Neural progenitor cell (in vitro differentiated cells): ENCODE data around the gene ZNF502. TPM values are rescaled to one million over a fixed set of nuclear protein-coding genes. Genes with fewer than 3 reads are reported as not detected.

ENCODE experiments used
- DNase-seq: peaks from one replicate; pipeline ENCODE4 v3.0.0-alpha.2; 2016; ENCODE audit warnings: low spot score
- H2AFZ ChIP-seq: fragments of 200-600 bp; sonication (generic); replicated peaks from 2 replicates; pipeline ENCODE4 v1.6.1; 2016; ENCODE audit warnings: antibody characterized with exemption
- H3F3A ChIP-seq: fragments of 200-600 bp; sonication (generic); 2 replicates; pipeline ENCODE4 v1.6.1; 2016; ENCODE audit warnings: antibody characterized with exemption, low read depth
- H3K27ac ChIP-seq: fragments of 200-600 bp; sonication (generic); 2 replicates; pipeline ENCODE4 v1.5.1; 2016; ENCODE audit warnings: mild to moderate bottlenecking
- H3K27me3 ChIP-seq: fragments of 200-600 bp; sonication (generic); 2 replicates; pipeline ENCODE4 v1.6.1; 2016; ENCODE audit warnings: mild to moderate bottlenecking, moderate library complexity
- H3K36me3 ChIP-seq: fragments of 200-600 bp; sonication (generic); 2 replicates; pipeline ENCODE4 v1.5.1; 2016
- H3K4me1 ChIP-seq: fragments of 200-600 bp; sonication (generic); 2 replicates; pipeline ENCODE4 v1.6.1; 2016; ENCODE audit warnings: mixed run types
- H3K4me2 ChIP-seq: fragments of 200-600 bp; sonication (generic); 2 replicates; pipeline ENCODE4 v1.6.1; 2016
- H3K4me3 ChIP-seq: fragments of 200-600 bp; sonication (generic); 2 replicates; pipeline ENCODE4 v1.5.1; 2016
- H3K79me2 ChIP-seq: fragments of 200-600 bp; sonication (generic); 2 replicates; pipeline ENCODE4 v1.6.1; 2016; ENCODE audit warnings: low read depth
- H3K9ac ChIP-seq: fragments of 200-600 bp; sonication (generic); 2 replicates; pipeline ENCODE4 v1.6.1; 2016
- H3K9me3 ChIP-seq: fragments of 200-600 bp; sonication (generic); 2 replicates; pipeline ENCODE4 v1.5.1; 2016; ENCODE audit warnings: low read depth
- H4K20me1 ChIP-seq: fragments of 200-600 bp; sonication (generic); 2 replicates; pipeline ENCODE4 v1.6.1; 2016; ENCODE audit warnings: low read depth
- H3K27ac Mint-ChIP-seq: 3 replicates; pipeline ENCODE4 v1.8.0; 2021; ENCODE audit warnings: mixed read lengths
- H3K27me3 Mint-ChIP-seq: 2 replicates; pipeline ENCODE4 v1.8.0; 2022; ENCODE audit warnings: low read depth, mild to moderate bottlenecking, inconsistent platforms, moderate library complexity, mixed read lengths; ENCODE audit not compliant: insufficient read depth
- H3K36me3 Mint-ChIP-seq: 3 replicates; pipeline ENCODE4 v1.8.0; 2021; ENCODE audit warnings: mixed read lengths
- H3K4me1 Mint-ChIP-seq: 3 replicates; pipeline ENCODE4 v1.8.0; 2021; ENCODE audit warnings: mixed read lengths
- H3K4me3 Mint-ChIP-seq: 3 replicates; pipeline ENCODE4 v1.8.0; 2021; ENCODE audit warnings: mild to moderate bottlenecking, moderate library complexity, mixed read lengths
- H3K9me3 Mint-ChIP-seq: 3 replicates; pipeline ENCODE4 v1.8.0; 2020; ENCODE audit warnings: mixed read lengths
- EZH2 ChIP-seq: fragments of 200-600 bp; sonication (generic); IDR thresholded peaks from 2 replicates; pipeline ENCODE4 v1.6.1; 2017; ENCODE audit warnings: antibody characterized with exemption, mild to moderate bottlenecking, moderate library complexity
- EZH2phosphoT487 ChIP-seq: fragments of 200-600 bp; sonication (generic); IDR thresholded peaks from 2 replicates; pipeline ENCODE4 v1.6.1; 2017; ENCODE audit warnings: antibody characterized with exemption
- total RNA-seq: library from RNA; depleted of rRNA; stranded (reverse); fragments of >200 nt; gene quantifications from 2 replicates; pipeline ENCODE4 v1.2.3, GENCODE V29; 2015; ENCODE audit warnings: low replicate concordance
- TF ChIP-seq, protein P1 (sequence below): fragments of 200-600 bp; sonication (generic); IDR thresholded peaks from 2 replicates; pipeline ENCODE4 v1.5.1; 2017; ENCODE audit warnings: antibody characterized with exemption, mild to moderate bottlenecking

The ZNF502 gene
- total RNA-seq, 1 donor from 2014 or later = 3.6 TPM

DNA sequence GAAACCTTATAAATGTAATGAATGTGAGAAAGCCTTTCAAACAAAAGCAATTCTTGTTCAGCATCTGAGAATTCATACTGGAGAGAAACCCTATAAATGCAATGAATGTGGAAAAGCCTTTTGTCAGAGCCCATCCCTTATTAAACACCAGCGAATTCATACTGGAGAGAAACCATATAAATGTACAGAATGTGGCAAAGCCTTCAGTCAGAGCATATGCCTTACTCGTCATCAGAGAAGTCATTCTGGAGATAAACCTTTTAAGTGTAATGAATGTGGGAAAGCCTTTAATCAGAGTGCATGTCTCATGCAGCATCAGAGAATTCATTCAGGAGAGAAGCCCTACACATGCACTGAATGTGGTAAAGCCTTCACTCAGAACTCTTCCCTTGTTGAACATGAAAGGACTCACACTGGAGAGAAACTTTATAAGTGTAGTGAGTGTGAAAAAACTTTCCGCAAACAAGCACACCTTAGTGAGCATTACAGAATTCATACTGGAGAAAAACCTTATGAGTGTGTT, 22.2 kb downstream of the ZNF502 start:
- no peak overlapping the region for H3K27ac Mint-ChIP-seq
- no peak overlapping the region for H3K27ac ChIP-seq
- no peak overlapping the region for H3K9ac ChIP-seq
- H3F3A ChIP-seq = no peaks in the 10 kb centered on the region
- no peak overlapping the region for H3K4me2 ChIP-seq
- H4K20me1 ChIP-seq = no peaks in the 10 kb centered on the region
- no peaks in the 10 kb centered on the region for H3K4me1 ChIP-seq
- peaks cover 49% of the 10 kb centered on the region for H3K36me3 ChIP-seq
- no peak for DNase-seq
- H3K4me3 Mint-ChIP-seq = no peak overlapping the region
- no peak overlapping the region for H2AFZ ChIP-seq
- no peak overlapping the region for H3K4me3 ChIP-seq
- no peaks in the 10 kb centered on the region for H3K27me3 Mint-ChIP-seq
- no peaks in the 10 kb centered on the region for H3K4me1 Mint-ChIP-seq
- peaks cover 55% of the 10 kb centered on the region for H3K9me3 ChIP-seq
- H3K79me2 ChIP-seq = peaks cover 4% of the 10 kb centered on the region
- no peaks in the 10 kb centered on the region for H3K27me3 ChIP-seq
- TF ChIP-seq, protein P1, sequence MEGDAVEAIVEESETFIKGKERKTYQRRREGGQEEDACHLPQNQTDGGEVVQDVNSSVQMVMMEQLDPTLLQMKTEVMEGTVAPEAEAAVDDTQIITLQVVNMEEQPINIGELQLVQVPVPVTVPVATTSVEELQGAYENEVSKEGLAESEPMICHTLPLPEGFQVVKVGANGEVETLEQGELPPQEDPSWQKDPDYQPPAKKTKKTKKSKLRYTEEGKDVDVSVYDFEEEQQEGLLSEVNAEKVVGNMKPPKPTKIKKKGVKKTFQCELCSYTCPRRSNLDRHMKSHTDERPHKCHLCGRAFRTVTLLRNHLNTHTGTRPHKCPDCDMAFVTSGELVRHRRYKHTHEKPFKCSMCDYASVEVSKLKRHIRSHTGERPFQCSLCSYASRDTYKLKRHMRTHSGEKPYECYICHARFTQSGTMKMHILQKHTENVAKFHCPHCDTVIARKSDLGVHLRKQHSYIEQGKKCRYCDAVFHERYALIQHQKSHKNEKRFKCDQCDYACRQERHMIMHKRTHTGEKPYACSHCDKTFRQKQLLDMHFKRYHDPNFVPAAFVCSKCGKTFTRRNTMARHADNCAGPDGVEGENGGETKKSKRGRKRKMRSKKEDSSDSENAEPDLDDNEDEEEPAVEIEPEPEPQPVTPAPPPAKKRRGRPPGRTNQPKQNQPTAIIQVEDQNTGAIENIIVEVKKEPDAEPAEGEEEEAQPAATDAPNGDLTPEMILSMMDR = no peak
- TF ChIP-seq EZH2phosphoT487 = no peak
- no peak for TF ChIP-seq EZH2
- H3K36me3 Mint-ChIP-seq = peaks cover 6% of the 10 kb centered on the region
- H3K9me3 Mint-ChIP-seq = peaks cover 65% of the 10 kb centered on the region

DNA sequence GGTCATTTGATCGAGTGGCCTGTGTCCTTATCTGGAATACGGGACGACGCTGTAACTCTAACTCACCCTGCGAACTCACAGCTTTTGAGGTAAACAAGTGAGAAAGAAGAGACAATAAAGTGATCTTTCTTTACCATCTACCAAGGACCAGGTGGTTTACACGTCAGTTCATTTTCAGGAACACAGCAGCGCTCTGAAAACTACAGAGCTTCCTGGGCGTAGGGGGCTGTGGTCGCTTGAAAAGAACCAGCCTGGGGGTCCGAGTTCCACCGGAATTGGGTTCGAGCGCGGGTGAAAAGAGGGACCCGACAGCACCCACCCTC, 48.6 kb downstream of the ZNF502 start:
- H4K20me1 ChIP-seq = no peaks in the 10 kb centered on the region
- peak; percentile 9 for DNase-seq

DNA sequence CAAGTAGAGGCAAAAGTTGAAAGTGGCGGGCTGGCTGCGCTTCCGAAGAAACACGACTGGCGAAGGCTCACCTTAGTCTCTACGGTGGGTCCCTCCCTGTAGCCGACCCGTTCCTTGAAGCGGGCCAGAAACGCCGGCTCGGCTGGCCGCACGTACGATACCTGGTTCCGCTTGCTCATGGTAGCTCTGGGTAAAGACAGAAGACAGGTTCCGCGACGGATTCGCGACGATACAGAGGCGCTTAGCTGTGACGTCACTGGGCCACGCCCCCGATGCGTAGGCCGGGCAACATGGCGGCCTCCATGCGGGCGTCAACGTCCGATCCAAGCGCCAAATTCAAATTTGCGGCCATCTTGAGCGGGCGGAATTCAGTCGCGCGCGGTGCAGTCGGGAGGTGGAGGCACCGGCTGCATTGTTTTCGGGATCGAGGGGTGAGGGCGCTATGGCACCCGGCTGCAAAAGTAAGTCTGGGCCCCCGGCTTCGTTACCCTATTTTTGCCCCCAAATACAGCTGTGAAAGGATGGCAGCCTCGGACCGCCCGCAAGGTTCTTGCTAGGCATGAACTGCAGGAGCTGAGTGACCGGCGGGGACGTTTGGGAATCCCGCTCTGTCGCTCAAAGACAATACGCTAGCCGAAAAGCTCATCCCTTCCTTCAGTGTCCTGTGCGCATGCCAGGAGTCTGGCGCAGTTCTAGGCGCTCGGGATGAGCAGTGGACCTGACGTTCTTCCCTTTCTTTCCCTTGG, 49.1 kb downstream of the ZNF502 start, which contains the start of the genes KIAA1143 and KIF15:
KIAA1143 (minus strand) TSS at position 196 of the 746 bp plus-strand sequence; CDS start at position 179, 17 bp downstream.
KIF15 (plus strand) TSS at position 371 of the 746 bp plus-strand sequence; CDS start at position 443, 72 bp downstream.
- no peak for TF ChIP-seq EZH2phosphoT487
- TF ChIP-seq, protein P1 = peak; percentile 25
- H3K36me3 Mint-ChIP-seq = peaks cover 64% of the 10 kb centered on the region
- peak within 1 kb of the TSS; percentile 94 for H3K27ac ChIP-seq
- DNase-seq = peak; percentile 99
- H3K9ac ChIP-seq = peak within 1 kb of the TSS; percentile 82
- peak within 1 kb of the TSS; percentile 93 for H3K4me3 Mint-ChIP-seq
- H4K20me1 ChIP-seq = no peaks in the 10 kb centered on the region
- peak within 1 kb of the TSS; percentile 95 for H3K4me3 ChIP-seq
- H3K4me2 ChIP-seq = peak within 1 kb of the TSS; percentile 94
- peaks cover 30% of the 10 kb centered on the region for H3K36me3 ChIP-seq
- H3F3A ChIP-seq = peaks cover 10% of the 10 kb centered on the region
- peaks cover 95% of the 10 kb centered on the region for H3K79me2 ChIP-seq
- peaks cover 8% of the 10 kb centered on the region for H3K4me1 Mint-ChIP-seq
- H3K4me1 ChIP-seq = no peaks in the 10 kb centered on the region
- H3K27me3 ChIP-seq = no peaks in the 10 kb centered on the region
- H3K9me3 Mint-ChIP-seq = peaks cover 57% of the 10 kb centered on the region
- peak within 1 kb of the TSS; percentile 87 for H2AFZ ChIP-seq
- peaks cover 7% of the 10 kb centered on the region for H3K9me3 ChIP-seq
- H3K27ac Mint-ChIP-seq = peak within 1 kb of the TSS; percentile 74
- peaks cover 12% of the 10 kb centered on the region for H3K27me3 Mint-ChIP-seq

More for the DNA sequence above, 48.6 kb downstream of the ZNF502 start:
- peaks cover 8% of the 10 kb centered on the region for H3K4me1 Mint-ChIP-seq
- Histone ChIP-seq H3K4me2 (peak overlapping the region; percentile 94), H3K9me3 (peaks cover 7% of the 10 kb centered on the region), H3K79me2 (peaks cover 95% of the 10 kb centered on the region), H3K9ac (peak overlapping the region; percentile 82), H2AFZ (peak overlapping the region; percentile 70), H3K36me3 (peaks cover 31% of the 10 kb centered on the region), H3K4me3 (peak overlapping the region; percentile 95), H3F3A (peaks cover 10% of the 10 kb centered on the region), H3K27ac (peak overlapping the region; percentile 10), H3K27me3 (no peaks in the 10 kb centered on the region), H3K4me1 (no peaks in the 10 kb centered on the region)
- H3K27me3 Mint-ChIP-seq = peaks cover 12% of the 10 kb centered on the region
- peak overlapping the region; percentile 74 for H3K27ac Mint-ChIP-seq
- peak overlapping the region; percentile 93 for H3K4me3 Mint-ChIP-seq
- no peak for TF ChIP-seq EZH2
- TF ChIP-seq, protein P1 = no peak
- no peak for TF ChIP-seq EZH2phosphoT487
- H3K9me3 Mint-ChIP-seq = peaks cover 56% of the 10 kb centered on the region
- peaks cover 64% of the 10 kb centered on the region for H3K36me3 Mint-ChIP-seq
